Type B pancreatic cell (in vitro differentiated cells): ENCODE measurements around the gene A4GALT. TPM values are rescaled to one million over a fixed set of nuclear protein-coding genes. Genes with fewer than 3 reads are reported as not detected.
"Not testable (repeated sequence)": the region's sequence is repeated elsewhere in the genome, so short reads cannot be mapped to it uniquely, and the experiment has no call there.

Experiments
- DNase-seq: peaks from one replicate; pipeline ENCODE4 v3.0.0; 2021; ENCODE audit warnings: mixed read lengths; ENCODE audit not compliant: unreplicated experiment; ENCODE audit errors: extremely low spot score
- H3K27ac Mint-ChIP-seq: 2 replicates; pipeline ENCODE4 v1.8.0; 2021; ENCODE audit warnings: mild to moderate bottlenecking, mixed read lengths
- H3K27me3 Mint-ChIP-seq: 2 replicates; pipeline ENCODE4 v1.8.0; 2021; ENCODE audit warnings: mixed read lengths
- H3K36me3 Mint-ChIP-seq: 2 replicates; pipeline ENCODE4 v1.8.0; 2021; ENCODE audit warnings: mixed read lengths
- H3K4me1 Mint-ChIP-seq: one replicate; pipeline ENCODE4 v1.8.0; 2021; ENCODE audit warnings: mixed read lengths; ENCODE audit not compliant: unreplicated experiment
- H3K4me3 Mint-ChIP-seq: 2 replicates; pipeline ENCODE4 v1.8.0; 2021; ENCODE audit warnings: mild to moderate bottlenecking, mixed read lengths
- H3K9me3 Mint-ChIP-seq: 2 replicates; pipeline ENCODE4 v1.8.0; 2021; ENCODE audit warnings: mixed read lengths
- total RNA-seq: library from RNA; stranded (reverse); gene quantifications from 2 replicates; pipeline ENCODE4 v1.2.1, GENCODE V29; 2021; ENCODE audit warnings: low replicate concordance
- TF ChIP-seq, protein P1 (sequence below): fragments of 200-600 bp; sonication (generic); conservative IDR thresholded peaks from 2 replicates; pipeline ENCODE4 v1.5.0; 2021; ENCODE audit warnings: antibody characterized with exemption, mild to moderate bottlenecking

A4GALT gene
- total RNA-seq, 1 donor from 2014 or later = 20.2 TPM

DNA sequence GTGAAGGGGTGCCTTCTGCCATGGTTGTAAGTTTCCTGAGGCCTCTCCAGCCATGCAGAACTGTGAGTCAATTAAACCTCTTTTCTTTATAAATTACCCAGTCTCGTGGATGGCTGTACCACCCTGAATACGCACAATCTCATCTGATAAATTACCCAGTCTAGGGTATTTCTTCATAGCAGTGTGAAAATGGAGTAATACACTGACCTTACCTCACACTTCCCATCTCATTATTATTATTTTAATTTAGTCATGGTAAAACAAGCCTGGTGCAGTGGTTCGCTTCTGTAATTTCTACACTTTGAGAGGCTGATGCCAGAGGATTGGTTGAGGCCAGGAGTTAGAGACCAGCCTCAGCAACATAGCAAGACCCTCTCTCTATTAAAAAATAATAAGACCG lies 41.0 kb downstream of the A4GALT start:
- TF ChIP-seq, protein P1, sequence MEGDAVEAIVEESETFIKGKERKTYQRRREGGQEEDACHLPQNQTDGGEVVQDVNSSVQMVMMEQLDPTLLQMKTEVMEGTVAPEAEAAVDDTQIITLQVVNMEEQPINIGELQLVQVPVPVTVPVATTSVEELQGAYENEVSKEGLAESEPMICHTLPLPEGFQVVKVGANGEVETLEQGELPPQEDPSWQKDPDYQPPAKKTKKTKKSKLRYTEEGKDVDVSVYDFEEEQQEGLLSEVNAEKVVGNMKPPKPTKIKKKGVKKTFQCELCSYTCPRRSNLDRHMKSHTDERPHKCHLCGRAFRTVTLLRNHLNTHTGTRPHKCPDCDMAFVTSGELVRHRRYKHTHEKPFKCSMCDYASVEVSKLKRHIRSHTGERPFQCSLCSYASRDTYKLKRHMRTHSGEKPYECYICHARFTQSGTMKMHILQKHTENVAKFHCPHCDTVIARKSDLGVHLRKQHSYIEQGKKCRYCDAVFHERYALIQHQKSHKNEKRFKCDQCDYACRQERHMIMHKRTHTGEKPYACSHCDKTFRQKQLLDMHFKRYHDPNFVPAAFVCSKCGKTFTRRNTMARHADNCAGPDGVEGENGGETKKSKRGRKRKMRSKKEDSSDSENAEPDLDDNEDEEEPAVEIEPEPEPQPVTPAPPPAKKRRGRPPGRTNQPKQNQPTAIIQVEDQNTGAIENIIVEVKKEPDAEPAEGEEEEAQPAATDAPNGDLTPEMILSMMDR = no peak
- H3K9me3 Mint-ChIP-seq = no peaks in the 10 kb centered on the region
- no peaks in the 10 kb centered on the region for H3K27me3 Mint-ChIP-seq
- DNase-seq = no peak
- peaks cover 21% of the 10 kb centered on the region for H3K4me1 Mint-ChIP-seq
- H3K27ac Mint-ChIP-seq = no peak overlapping the region
- no peak overlapping the region for H3K4me3 Mint-ChIP-seq
- H3K36me3 Mint-ChIP-seq = no peaks in the 10 kb centered on the region

- DNase-seq = no peak
- Mint-ChIP-seq H3K36me3 (no peaks in the 10 kb centered on the region), H3K27ac (no peak overlapping the region), H3K4me1 (peaks cover 18% of the 10 kb centered on the region), H3K4me3 (no peak overlapping the region), H3K27me3 (no peaks in the 10 kb centered on the region), H3K9me3 (no peaks in the 10 kb centered on the region)
- TF ChIP-seq, protein P1 = no peak
Observed at GRCh38 chr22:42678894-42679293, 41.8 kb downstream of the A4GALT start.

GRCh38 chr22:42677936-42678335 lies 42.7 kb downstream of the A4GALT start:
- H3K36me3 Mint-ChIP-seq, H3K4me3 Mint-ChIP-seq, DNase-seq, H3K27ac Mint-ChIP-seq, H3K27me3 Mint-ChIP-seq, H3K9me3 Mint-ChIP-seq: not testable (repeated sequence)
- H3K4me1 Mint-ChIP-seq = peaks cover 10% of the 10 kb centered on the region

GRCh38 chr22:42676059-42676607 lies 44.5 kb downstream of the A4GALT start:
- DNase-seq = no peak
- H3K4me1 Mint-ChIP-seq = peaks cover 9% of the 10 kb centered on the region
- TF ChIP-seq, protein P1 = no peak
- no peak overlapping the region for H3K4me3 Mint-ChIP-seq
- H3K27ac Mint-ChIP-seq = no peak overlapping the region
- no peaks in the 10 kb centered on the region for H3K27me3 Mint-ChIP-seq
- H3K9me3 Mint-ChIP-seq = no peaks in the 10 kb centered on the region
- no peaks in the 10 kb centered on the region for H3K36me3 Mint-ChIP-seq

DNA sequence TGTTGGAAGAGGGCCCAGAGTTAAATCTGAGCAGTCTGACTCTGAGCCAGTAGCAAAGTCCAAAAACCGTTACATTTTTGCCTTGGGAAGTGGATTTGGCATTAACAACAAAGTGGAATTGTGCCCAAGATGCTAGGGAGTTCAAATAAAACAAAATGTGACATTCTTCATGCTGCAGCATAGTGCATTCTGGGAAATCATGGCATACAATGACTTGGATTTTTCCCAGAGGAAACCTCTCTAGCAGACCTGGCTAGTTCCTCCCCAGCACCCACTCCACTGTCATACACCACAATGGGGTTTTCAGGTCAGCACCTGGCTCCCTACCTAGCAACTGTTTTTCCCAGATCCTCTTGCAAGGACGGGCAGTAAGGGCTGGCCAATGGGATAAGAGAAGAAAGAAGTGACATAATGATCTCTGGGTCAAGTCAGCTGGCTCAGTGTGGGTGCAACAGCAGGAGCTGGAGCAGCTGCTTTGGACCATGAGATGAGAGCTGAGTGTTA lies 46.7 kb downstream of the A4GALT start:
- no peak for DNase-seq
- TF ChIP-seq, protein P1 = no peak
- H3K4me1 Mint-ChIP-seq = peaks cover 9% of the 10 kb centered on the region
- H3K27me3 Mint-ChIP-seq = no peaks in the 10 kb centered on the region
- no peaks in the 10 kb centered on the region for H3K36me3 Mint-ChIP-seq
- no peak overlapping the region for H3K27ac Mint-ChIP-seq
- no peaks in the 10 kb centered on the region for H3K9me3 Mint-ChIP-seq
- H3K4me3 Mint-ChIP-seq = no peak overlapping the region

DNA sequence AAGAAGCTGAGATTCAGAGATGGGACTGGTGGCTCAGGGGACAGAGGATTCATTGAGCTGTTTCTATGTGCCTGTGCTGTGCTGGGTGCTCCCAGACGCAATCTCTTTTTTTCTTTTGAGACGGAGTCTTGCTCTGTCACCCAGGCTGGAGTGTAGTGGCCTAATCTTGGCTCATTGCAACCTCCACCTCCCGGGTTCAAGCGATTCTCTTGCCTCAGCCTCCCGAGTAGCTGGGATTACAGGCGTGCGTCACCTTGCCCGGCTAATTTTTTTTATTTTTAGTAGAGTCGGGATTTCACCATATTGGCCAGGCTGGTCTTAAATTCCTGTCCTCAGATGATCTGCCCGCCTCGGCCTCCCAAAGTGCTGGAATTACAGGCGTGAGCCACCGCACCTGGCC lies 47.6 kb downstream of the A4GALT start:
- not testable (repeated sequence) for H3K4me1 Mint-ChIP-seq, H3K27me3 Mint-ChIP-seq, H3K9me3 Mint-ChIP-seq, H3K27ac Mint-ChIP-seq, DNase-seq, H3K36me3 Mint-ChIP-seq, H3K4me3 Mint-ChIP-seq
